Measurements from ENCODE around the gene CEL.

GRCh38 chr9:133051966-133052539 is 9.7 kb upstream of the CEL start:
- no peak for TF ChIP-seq YY1 (IDR thresholded peaks at IDR 0.05; ENCODE audit: insufficient read depth, insufficient read length)
- TF ChIP-seq ZNF274 (IDR thresholded peaks at IDR 0.05; ENCODE audit: low read depth, low read length) = no peak
- no peak for TF ChIP-seq SUZ12 (IDR thresholded peaks at IDR 0.05; ENCODE audit: extremely low read depth, insufficient read depth, insufficient read length)
